Keratinocyte (primary cell): ENCODE data around the gene DCAF15. TPM values are rescaled to one million over a fixed set of nuclear protein-coding genes. Genes with fewer than 3 reads are reported as not detected.

Experiments used
- DNase-seq: peaks from one replicate; pipeline ENCODE4 v3.0.0-alpha.2; 2011; ENCODE audit warnings: low read depth, missing footprints, low spot score
- FAIRE-seq: peaks from 2 replicates; lab custom pipeline; 2011; peaks lifted over from hg19 to GRCh38; lab: Jason Lieb, UNC
- H2AFZ ChIP-seq: 2 replicates; pipeline ENCODE4 v1.6.0; 2012; ENCODE audit warnings: low read length, control low read depth, inconsistent platforms; ENCODE audit not compliant: control insufficient read depth
- H3K27ac ChIP-seq: 2 replicates; pipeline ENCODE4 v1.5.1; 2011; ENCODE audit warnings: low read length; ENCODE audit not compliant: control insufficient read depth, insufficient read depth
- H3K27me3 ChIP-seq: 3 replicates; pipeline ENCODE4 v1.6.0; 2011; ENCODE audit warnings: low read length; ENCODE audit not compliant: control insufficient read depth, insufficient read depth; ENCODE audit errors: extremely low read depth
- H3K36me3 ChIP-seq, 2 experiments: 2 replicates in 1 of 2; 3 replicates in 1 of 2; pipeline ENCODE4 v1.5.1; 2011; ENCODE audit warnings: low read length in 2 of 2, mild to moderate bottlenecking in 1 of 2; ENCODE audit not compliant: control insufficient read depth in 2 of 2, insufficient read depth in 2 of 2; ENCODE audit errors: extremely low read depth in 1 of 2
- H3K4me1 ChIP-seq: 3 replicates; pipeline ENCODE4 v1.5.1; 2011; ENCODE audit warnings: low read length; ENCODE audit not compliant: control insufficient read depth, insufficient read depth; ENCODE audit errors: extremely low read depth
- H3K4me2 ChIP-seq: 3 replicates; pipeline ENCODE4 v1.6.0; 2011; ENCODE audit warnings: low read depth, low read length; ENCODE audit not compliant: control insufficient read depth, insufficient read depth; ENCODE audit errors: extremely low read depth
- H3K4me3 ChIP-seq, 3 experiments: fragments of 200-600 bp in 1 of 3; sonication (generic) in 1 of 3; 2 replicates in 2 of 3; 3 replicates in 1 of 3; pipeline ENCODE4 v1.5.1; 2011 to 2016; ENCODE audit warnings: low read length in 3 of 3, mild to moderate bottlenecking in 3 of 3, control low read depth in 2 of 3, inconsistent platforms in 1 of 3, low read depth in 1 of 3, mixed read lengths in 1 of 3, mixed run types in 1 of 3, moderate library complexity in 1 of 3; ENCODE audit not compliant: control insufficient read depth in 2 of 3, insufficient read depth in 2 of 3; ENCODE audit errors: extremely low read depth in 1 of 3
- H3K79me2 ChIP-seq: 2 replicates; pipeline ENCODE4 v1.6.0; 2012; ENCODE audit warnings: low read length; ENCODE audit not compliant: control insufficient read depth, insufficient read depth
- H3K9ac ChIP-seq: 3 replicates; pipeline ENCODE4 v1.6.0; 2011; ENCODE audit warnings: low read length; ENCODE audit not compliant: control insufficient read depth, insufficient read depth; ENCODE audit errors: extremely low read depth
- H3K9me1 ChIP-seq: 3 replicates; pipeline ENCODE4 v1.6.0; 2011; ENCODE audit warnings: low read length; ENCODE audit not compliant: control insufficient read depth, insufficient read depth; ENCODE audit errors: extremely low read depth
- H3K9me3 ChIP-seq: 2 replicates; pipeline ENCODE4 v1.5.1; 2012; ENCODE audit warnings: low read depth, low read length; ENCODE audit not compliant: control insufficient read depth
- H4K20me1 ChIP-seq: 3 replicates; pipeline ENCODE4 v1.6.0; 2011; ENCODE audit warnings: low read length; ENCODE audit not compliant: control insufficient read depth, insufficient read depth; ENCODE audit errors: extremely low read depth
- EZH2 ChIP-seq: IDR thresholded peaks from one replicate; pipeline ENCODE4 v1.6.1; 2012; ENCODE audit warnings: inconsistent platforms, mild to moderate bottlenecking, low read length, moderate library complexity
- dilution Hi-C: fragments of 300-500 bp; cut with MboI; formaldehyde crosslinking; loops from one replicate; pipeline ENCODE4 v1.7.0; 2020; ENCODE audit warnings: low sequenced_read_pairs; ENCODE audit not compliant: extremely low pct_ligation_motif_present
- polyA plus RNA-seq, 5 experiments: library from polyadenylated mRNA; depleted of rRNA in 3 of 5; stranded (reverse) in 3 of 5; stranded (forward) in 1 of 5; unstranded in 1 of 5; fragments of >200 nt; gene quantifications; 1 replicate in 1 of 5; 2 replicates in 3 of 5; 3 replicates in 1 of 5; pipeline versions ENCODE4 v1.2.1 to v1.2.3, GENCODE V29; 2011 to 2012; ENCODE audit warnings: missing spikeins in 2 of 5, low read depth in 1 of 5, low replicate concordance in 1 of 5
- TF ChIP-seq, protein P1 (sequence below), 3 experiments: IDR thresholded peaks in 1 of 3; conservative IDR thresholded peaks in 1 of 3; optimal IDR thresholded peaks in 1 of 3; 2 replicates in 2 of 3; 3 replicates in 1 of 3; pipeline versions ENCODE3 to v1.5.1; 2011; ENCODE audit warnings: low read length in 3 of 3, mild to moderate bottlenecking in 3 of 3, moderate library complexity in 2 of 3, control low read depth in 1 of 3, inconsistent platforms in 1 of 3; ENCODE audit not compliant: insufficient read depth in 2 of 3; ENCODE audit errors: extremely low read depth in 1 of 3

The DCAF15 gene
- polyA plus RNA-seq, 1 donor (not counting 4 experiments of a cell fraction or from before 2014, with no cell fraction given): 15.1 TPM

DNA sequence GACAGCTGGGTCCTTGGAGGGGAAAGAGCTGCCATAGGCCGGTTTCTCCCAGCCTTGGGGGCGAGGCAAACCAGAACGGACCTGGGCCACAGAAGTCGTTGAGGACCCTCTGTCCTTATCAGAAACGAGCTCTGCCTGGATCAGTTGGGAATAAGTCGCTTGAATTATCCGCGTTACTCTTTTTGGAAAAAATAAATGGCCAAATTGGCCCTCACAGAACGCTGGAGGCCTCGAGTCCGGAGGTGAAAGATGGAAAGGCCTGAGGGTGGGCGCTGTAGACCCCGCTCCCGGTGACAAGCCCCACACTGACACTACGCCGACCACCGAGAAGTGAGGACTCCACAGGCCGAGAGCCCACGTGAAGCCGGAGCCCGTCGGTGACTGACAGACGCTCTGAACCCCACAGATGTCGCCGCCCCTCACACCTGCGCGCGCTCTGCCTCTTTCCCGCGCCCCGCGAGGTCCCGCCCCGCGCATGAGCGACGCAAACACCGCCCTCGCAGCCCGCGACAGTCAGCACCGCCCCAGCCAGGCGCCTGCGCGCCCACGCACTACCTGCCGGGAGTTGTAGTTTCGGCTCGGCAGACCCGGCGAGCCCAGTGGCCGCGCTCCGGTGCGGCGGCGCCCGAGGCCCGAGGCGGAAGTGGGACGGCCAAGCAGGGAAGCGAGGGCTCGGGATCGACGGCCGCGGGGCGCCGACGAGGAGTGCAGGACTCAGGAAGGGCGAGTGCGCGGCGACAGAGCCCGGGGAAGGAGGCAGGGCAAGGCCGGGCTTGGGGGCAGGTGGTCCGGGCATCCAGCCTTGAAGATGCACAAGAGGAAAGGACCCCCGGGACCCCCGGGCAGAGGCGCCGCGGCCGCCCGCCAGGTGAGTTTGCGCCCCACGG lies 46.4 kb upstream of the DCAF15 start, which contains the start of the genes BRME1 and CC2D1A:
Gene BRME1, minus strand, starts transcription at position 484 of the 887 bp plus-strand sequence. CDS start 1,225 bp downstream, outside the sequence.
Gene CC2D1A, plus strand, starts transcription at position 568 of the 887 bp plus-strand sequence. Its CDS starts 241 bp downstream, at position 809.
- dilution Hi-C loops: no loop called here
- FAIRE-seq: no peak
- H3K4me3 ChIP-seq: peak within 1 kb of the TSS; percentile 70 to 98 (median 82)
- H4K20me1 ChIP-seq: no peaks in the 10 kb centered on the region
- peaks cover 11% of the 10 kb centered on the region for H3K4me1 ChIP-seq
- H3K9me3 ChIP-seq: no peaks in the 10 kb centered on the region
- H3K27ac ChIP-seq: peak within 1 kb of the TSS; percentile 40
- no peak for TF ChIP-seq EZH2
- TF ChIP-seq, protein P1, sequence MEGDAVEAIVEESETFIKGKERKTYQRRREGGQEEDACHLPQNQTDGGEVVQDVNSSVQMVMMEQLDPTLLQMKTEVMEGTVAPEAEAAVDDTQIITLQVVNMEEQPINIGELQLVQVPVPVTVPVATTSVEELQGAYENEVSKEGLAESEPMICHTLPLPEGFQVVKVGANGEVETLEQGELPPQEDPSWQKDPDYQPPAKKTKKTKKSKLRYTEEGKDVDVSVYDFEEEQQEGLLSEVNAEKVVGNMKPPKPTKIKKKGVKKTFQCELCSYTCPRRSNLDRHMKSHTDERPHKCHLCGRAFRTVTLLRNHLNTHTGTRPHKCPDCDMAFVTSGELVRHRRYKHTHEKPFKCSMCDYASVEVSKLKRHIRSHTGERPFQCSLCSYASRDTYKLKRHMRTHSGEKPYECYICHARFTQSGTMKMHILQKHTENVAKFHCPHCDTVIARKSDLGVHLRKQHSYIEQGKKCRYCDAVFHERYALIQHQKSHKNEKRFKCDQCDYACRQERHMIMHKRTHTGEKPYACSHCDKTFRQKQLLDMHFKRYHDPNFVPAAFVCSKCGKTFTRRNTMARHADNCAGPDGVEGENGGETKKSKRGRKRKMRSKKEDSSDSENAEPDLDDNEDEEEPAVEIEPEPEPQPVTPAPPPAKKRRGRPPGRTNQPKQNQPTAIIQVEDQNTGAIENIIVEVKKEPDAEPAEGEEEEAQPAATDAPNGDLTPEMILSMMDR (optimal IDR thresholded peaks at IDR 0.05 in 1 of 3, IDR thresholded peaks at IDR 0.05 in 1 of 3, conservative IDR thresholded peaks at IDR 0.05 in 1 of 3; ENCODE audit: extremely low read depth in 1 of 3, insufficient read depth in 2 of 3, low read length in 3 of 3): peak in 1 of 3 experiments; percentile 3
- peaks cover 5% of the 10 kb centered on the region for H3K79me2 ChIP-seq
- peak within 1 kb of the TSS; percentile 80 for H3K9ac ChIP-seq
- H2AFZ ChIP-seq: peak within 1 kb of the TSS; percentile 94
- peak within 1 kb of the TSS; percentile 86 for H3K4me2 ChIP-seq
- H3K9me1 ChIP-seq: peaks cover 2% of the 10 kb centered on the region
- peak; percentile 38 for DNase-seq
- H3K36me3 ChIP-seq: peaks cover 2 to 4% of the 10 kb centered on the region in 2 experiments
- H3K27me3 ChIP-seq: no peaks in the 10 kb centered on the region

DNA sequence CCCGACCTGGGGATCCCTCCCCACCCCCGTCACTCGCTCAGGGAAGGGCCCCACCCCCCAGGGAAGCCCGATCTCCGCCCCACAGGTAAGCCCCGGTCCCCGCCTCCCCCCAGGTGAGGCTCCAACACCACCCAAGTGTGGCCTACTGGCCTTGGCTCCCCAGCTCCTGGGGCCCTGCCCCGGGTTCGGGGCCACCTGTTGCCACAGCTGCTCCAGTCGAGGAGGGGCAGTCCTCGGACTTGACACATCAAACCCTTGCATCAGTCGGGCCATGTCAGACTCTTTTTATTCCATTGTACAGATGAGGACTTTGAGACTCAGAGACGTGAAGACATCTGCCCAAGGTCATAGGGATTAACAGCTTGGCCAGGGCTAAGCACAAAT lies 45.8 kb upstream of the DCAF15 start:
- dilution Hi-C loops: no loop called here

More for the DNA sequence above, 45.8 kb upstream of the DCAF15 start:
- peak overlapping the region; percentile 70 to 98 (median 82) for H3K4me3 ChIP-seq
- FAIRE-seq (no peak), DNase-seq (no peak)
- peaks cover 2% of the 10 kb centered on the region for H3K9me1 ChIP-seq
- H3K9ac ChIP-seq: peak overlapping the region; percentile 80
- H3K9me3 ChIP-seq: no peaks in the 10 kb centered on the region
- peak overlapping the region; percentile 94 for H2AFZ ChIP-seq
- peaks cover 11% of the 10 kb centered on the region for H3K4me1 ChIP-seq
- peak overlapping the region; percentile 40 for H3K27ac ChIP-seq
- no peaks in the 10 kb centered on the region for H3K27me3 ChIP-seq
- peaks cover 2 to 4% of the 10 kb centered on the region in 2 experiments for H3K36me3 ChIP-seq
- no peak for TF ChIP-seq EZH2
- TF ChIP-seq, protein P1 (optimal IDR thresholded peaks at IDR 0.05 in 1 of 3, IDR thresholded peaks at IDR 0.05 in 1 of 3, conservative IDR thresholded peaks at IDR 0.05 in 1 of 3; ENCODE audit: extremely low read depth in 1 of 3, insufficient read depth in 2 of 3, low read length in 3 of 3): no peak
- peaks cover 5% of the 10 kb centered on the region for H3K79me2 ChIP-seq
- no peaks in the 10 kb centered on the region for H4K20me1 ChIP-seq
- peak overlapping the region; percentile 86 for H3K4me2 ChIP-seq
